Activated CD4-positive, alpha-beta T cell treated with anti-CD3 and anti-CD28 coated beads, Interleukin-2, amount 50 U/mL, for 4 hours (primary cell): ENCODE data around the gene MAMDC4.
"Not testable (repeated sequence)": the region's sequence is repeated elsewhere in the genome, so short reads cannot be mapped to it uniquely, and the experiment has no call there.

ENCODE experiments used
- DNase-seq, 2 experiments: peaks; one replicate each; pipeline ENCODE4 v3.0.0-alpha.2; 2020

MAMDC4 gene

DNA sequence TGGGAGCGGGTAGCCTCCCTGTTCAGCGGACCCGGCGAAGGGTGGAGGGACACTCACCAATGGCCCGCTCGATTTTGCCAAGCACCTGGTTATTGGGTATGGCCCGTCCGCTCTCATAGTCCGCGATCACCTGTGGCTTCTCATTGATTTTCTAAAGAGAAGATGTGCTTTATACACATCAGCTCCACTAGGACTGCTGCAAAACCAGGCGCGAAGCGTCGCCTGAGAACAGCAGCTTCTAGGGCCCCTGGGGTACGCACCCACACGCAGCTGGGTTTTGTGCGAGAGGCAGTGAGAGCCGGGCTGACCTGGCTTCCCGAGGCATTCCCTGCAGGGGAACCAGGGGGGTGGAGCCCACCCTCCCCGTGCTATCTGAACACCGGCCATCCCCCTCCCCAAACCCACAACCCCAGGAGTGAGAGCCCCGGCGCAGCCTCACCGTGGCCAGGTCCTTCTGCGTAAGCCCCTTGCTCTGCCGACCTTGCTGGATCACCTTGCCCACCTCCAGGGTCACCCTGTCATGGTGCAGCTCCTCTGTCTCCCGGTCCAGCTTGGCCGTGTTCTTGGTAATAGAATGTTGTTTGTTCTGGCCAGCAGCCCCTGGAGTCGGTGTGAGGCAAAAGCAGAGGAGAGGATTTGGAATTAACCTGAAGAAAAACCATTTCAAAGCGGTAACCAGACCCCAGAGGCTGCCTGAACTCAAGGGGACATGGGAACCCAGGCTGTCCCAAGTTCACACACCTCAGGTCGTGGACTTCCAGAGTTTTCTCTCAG, 10.9 kb downstream of the MAMDC4 start:
- DNase-seq = no peak

DNA sequence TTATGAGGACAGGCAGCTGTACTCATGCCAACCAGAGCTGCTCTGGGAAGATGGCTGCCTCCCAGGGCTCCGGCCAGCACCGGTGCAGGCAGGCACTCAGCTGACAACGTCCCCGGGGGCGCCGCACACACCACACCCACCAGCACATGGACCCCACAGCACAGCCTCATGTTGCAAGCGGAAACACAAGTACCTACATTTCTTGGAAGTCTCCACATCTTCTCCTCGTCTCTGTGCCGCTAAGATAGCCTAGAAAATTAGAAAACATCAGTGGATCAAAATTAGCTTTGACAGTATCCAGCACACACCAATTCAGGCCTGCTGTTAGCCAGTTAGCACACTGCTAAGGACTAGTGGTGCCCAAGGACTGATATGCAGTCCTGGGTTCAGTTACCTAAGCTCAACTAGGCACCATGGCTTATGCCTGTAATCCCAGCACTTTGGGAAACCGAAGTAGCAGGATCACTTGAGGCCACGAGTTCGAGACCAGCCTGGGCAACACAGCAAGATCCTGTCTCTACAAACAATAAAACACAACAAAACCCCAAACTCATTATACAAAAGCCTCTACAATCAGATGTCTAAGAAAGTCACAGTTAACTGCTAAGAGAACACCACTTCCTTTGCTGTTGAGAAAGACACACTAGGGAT, 11.6 kb downstream of the MAMDC4 start:
- DNase-seq = no peak

DNA sequence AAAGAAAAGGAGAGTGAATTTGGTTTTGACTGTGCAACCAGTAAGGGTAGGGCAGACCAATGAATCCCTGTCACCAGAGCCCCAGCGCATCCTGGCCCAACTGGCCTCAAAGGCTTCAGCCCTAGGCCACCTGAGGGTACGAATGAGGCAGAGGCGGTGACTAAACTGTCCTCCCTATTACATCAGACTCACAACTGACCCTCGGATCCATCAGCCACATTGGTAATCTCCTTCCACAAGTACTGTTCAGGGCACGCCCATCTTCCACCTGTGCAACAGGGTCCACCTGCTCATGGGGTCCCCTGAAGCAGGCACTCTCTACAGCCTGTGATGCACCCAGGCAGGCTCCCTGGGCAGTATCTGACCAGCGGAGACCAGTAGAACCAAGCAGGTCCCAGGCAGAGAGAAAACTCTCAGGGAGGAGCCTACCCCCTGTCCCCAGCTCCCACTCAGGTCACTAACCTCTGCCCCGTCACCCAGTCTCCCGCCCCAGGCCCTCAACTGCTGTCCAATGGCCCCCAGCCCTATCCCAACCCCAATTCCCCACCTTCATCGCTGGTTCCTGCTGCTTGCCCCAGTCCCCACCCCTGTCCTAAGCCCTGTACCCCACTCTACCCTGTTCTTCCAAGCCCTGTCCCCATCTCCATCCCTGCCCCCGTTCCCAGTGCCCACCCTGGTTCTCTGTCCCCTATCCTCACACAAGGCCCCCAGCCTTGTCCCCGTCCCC, 13.1 kb downstream of the MAMDC4 start:
- no peak for DNase-seq

GRCh38 chr9:136865768-136866103, 13.6 kb downstream of the MAMDC4 start:
- no peak for DNase-seq

DNA sequence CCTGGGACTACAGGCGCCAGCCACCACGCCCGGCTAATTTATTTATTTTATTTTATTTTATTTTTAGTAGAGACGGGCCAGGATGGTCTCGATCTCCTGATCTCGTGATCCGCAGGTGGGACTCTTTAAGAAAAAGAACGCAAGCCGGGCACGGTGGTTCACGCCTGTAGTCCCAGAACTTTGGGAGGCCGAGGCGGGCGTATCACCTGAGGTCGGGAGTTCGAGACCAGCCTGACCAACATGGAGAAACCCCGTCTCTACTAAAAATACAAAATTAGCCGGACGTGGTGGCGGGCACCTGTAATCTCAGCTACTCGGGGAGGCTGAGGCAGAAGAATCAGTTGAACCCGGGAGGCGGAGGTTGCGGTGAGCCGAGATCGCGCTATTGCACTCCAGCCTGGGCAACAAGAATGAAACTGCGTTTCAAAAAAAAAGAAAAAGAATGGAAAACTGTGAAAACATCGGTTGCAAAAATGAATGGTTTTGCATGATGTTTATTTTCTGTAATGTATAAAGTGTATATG, 14.8 kb downstream of the MAMDC4 start:
- not testable (repeated sequence) for DNase-seq

- no peak for DNase-seq
Measured at GRCh38 chr9:136867480-136867879, 15.3 kb downstream of the MAMDC4 start.

DNA sequence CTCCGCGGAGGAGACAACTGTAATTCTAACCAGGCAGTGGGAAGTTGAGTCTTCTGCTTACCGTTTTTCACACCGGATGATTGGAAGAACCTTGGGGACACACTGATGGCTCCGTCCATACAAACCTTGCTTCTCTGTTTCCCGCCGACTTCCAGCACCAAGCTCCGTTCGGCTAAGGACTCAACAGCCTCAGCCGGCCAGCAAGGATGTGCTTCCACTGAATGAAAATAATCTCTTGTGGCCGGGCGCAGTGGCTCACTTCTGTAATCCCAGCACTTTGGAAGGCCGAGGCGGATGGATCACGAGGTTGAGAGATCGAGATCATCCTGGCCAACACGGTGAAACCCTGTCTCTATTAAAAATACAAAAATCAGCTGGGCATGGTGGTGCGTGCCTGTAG, 15.8 kb downstream of the MAMDC4 start:
- DNase-seq = no peak

- no peak for DNase-seq
Measured at GRCh38 chr9:136868644-136869043, 16.5 kb downstream of the MAMDC4 start.

DNA sequence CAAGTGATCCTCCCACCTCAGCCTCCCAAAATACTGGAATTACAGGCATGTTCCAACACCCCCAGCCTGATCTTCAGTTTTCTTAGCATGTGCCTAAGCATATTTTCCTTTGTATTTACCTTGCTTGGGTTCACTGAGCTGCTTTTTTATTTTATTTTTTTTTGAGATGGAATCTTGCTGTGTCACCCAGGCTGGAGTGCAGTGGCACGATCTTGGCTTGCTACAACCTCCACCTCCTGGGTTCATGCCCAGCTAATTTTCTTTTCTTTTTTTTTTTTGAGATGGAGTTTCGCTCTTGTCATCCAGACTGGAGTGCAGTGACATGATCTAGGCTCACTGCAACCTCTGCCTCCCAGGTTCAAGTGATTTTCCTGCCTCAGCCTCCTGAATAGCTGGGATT, 17.5 kb downstream of the MAMDC4 start:
- DNase-seq = not testable (repeated sequence)

DNA sequence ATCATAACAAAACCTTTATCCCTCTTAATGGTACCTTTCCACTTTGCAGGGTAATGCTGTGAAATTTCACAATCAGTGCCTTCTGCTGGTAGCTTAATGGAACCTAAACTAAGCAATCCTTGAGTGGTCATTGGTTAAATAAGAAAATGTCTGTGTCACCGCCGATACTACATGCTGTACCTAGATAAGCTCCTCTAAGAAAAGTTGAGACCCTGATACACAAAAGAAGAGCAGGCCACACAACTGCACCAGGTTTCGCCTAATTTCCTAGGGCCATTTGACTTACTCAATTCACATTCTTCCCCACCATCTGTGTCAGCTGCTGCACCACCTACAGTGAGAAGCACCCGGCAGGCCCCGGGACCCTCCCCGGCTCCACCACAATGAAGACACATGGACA, 23.0 kb downstream of the MAMDC4 start:
- DNase-seq = no peak

DNA sequence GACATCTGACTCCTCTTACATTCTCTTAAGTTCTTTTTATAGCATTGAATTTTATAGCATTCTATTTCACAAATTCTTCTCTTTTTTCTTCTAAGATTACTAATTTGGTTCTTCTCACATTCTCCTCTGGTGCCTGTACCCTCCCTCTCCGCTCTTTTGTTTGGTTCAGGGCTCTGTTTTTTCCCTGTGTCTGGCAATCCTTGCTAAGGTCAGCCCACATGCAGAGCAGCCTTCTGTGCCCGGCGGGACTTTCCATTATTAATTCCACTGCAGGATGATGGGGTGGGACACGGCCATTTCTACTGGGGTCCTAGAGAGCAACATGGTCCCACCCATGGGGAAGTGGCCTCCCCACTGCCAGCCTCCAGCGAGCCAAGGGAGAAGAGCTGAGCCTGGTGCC, 24.3 kb downstream of the MAMDC4 start:
- no peak for DNase-seq

- no peak for DNase-seq
Measured at GRCh38 chr9:136880651-136881050, 28.5 kb downstream of the MAMDC4 start.

DNA sequence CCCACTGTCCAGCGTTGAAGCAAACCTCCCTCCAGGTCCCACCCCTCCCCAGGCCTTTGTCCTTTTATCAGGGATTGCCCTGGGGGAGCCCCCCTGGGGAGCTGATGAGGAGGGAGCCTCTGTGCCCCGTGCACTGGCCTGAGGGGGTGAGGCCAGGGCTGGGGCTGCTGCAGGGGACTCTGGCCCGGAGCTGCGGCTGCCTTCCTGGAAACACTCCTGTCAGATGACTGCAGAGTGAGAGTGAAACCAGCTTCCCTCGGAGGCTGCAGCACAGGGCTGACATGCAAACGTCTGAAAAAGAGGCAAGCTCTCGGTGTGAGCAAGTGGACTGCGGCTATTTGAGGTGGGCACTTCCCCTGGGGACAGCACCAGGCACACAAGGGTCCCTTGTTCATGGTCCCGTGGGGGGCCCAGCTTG, 29.6 kb downstream of the MAMDC4 start:
- peak; percentile 27 to 39 for DNase-seq

DNA sequence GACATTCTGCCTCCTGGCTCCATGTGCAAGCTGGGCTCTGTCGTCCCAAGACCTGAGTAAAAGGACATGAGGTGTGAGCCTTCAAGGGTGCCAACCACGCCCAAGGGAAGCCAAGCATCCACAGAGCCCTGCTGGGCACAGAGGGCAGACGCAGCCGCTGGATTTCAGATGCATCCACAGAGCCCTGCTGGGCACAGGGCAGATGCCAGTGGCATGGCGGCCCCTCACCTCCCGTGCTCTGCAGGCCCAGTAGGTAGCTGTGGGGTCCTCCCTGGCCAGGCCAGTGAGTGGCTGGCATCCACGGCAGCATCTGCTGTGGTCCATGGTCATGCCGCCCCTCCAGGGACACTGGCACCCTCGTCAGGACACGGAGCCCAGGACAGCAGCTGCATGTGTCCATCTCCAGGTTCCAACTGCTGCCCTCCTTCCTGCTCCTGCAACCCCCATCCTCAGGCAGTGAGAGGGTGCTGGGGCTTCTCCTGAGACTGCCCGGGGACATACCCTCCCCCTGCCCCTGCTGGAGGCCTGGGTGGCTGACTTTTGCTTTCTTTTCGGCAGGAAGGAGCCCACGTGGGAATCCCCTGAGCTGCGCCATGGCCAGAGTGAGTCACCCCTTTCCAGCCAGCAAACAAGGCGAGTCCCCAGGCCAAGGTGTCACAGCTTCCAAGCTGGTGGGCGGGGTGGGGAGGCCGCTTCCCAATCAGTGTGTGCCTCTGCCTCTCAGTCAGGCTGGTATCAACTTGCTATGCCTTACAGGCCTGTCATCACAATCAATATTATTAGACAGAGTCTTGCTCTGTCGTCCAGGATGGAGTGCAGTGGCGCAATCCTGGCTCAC, 30.2 kb downstream of the MAMDC4 start:
- peak; percentile 96 for DNase-seq

DNA sequence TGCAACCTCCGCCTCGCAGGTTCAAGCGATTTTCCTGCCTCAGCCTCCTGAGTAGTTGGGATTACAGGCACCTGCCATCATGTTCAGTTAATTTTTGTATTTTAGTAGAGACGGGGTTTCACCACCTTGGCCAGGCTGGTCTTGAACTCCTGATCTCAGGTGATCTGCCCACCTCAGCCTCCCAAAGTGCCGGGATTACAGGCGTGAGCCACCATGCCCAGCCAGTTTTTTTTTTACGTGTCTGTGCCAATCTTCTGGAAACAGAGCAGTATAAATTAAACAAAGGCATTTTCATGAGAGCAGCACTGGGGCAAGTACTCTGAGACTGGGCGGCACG, 30.8 kb downstream of the MAMDC4 start:
- DNase-seq = not testable (repeated sequence)

DNA sequence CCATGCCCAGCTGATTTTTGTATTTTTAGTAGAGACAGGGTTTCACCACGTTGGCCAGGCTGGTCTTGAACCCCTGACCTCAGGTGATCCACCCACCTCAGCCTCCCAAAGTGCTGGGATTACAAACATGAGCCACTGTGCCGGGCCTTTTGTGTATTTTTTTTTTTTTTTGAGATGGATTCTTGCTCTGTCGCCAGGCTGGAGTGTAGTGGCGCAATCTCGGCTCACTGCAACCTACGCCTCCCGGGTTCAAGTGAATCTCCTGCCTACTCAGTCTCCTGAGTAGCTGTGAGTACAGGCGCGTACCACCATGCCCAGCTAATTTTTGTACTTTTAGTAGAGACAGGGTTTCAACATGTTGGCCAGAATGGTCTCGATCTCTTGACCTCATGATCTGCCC, 31.5 kb downstream of the MAMDC4 start:
- DNase-seq = not testable (repeated sequence)

- peak; percentile 95 to 96 for DNase-seq
Measured at GRCh38 chr9:136885950-136886578, 33.9 kb downstream of the MAMDC4 start, which contains the start of gene TRAF2. TRAF2 (plus strand) TSS chr9:136886516; CDS start chr9:136898741, 12,225 bp downstream.

GRCh38 chr9:136886610-136887597, 34.8 kb downstream of the MAMDC4 start:
- DNase-seq = peak in 1 of 2 experiments; percentile 22

DNA sequence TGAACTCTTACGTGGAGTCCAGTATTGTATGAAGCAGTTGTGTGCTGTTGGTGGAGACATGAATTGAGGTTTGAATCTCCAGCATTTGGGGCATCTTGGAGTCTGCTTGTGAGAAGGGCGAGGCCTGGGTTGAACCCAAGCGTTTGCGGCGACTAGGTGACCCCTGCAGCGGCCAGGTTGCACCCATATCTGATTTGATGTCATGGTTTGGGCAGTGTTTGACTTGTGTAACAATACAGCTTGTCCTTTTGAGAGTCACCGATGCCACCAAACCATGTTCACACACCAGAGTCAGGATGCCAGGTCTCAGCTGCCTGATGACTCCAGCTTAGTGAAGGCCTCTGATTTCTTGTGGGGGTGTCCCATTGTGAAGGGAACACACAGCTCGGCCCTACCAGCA, 36.3 kb downstream of the MAMDC4 start:
- DNase-seq = no peak

GRCh38 chr9:136889858-136890257, 37.7 kb downstream of the MAMDC4 start:
- DNase-seq = no peak

DNA sequence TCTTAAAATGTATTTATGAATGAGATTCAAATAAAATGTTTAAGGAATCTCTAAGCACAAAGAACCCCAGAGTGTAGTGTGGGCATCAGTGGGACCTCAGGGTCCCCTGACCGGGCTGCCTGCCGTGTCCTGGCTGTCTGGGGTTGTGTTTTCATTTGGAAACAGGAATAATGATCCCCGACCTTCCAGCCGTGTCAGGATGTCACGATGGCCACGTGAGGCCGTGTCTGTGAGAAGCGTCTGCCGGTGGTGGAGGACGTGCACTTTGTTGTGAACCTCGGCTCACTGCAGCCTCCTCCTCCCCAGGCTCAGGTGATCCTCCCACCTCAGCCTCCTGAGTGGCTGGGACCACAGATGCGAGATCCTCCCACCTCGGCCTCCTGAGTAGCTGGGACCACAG, 38.5 kb downstream of the MAMDC4 start:
- DNase-seq = no peak
